IMR-90 (cell line): ENCODE data around the gene CALML3. TPM values are rescaled to one million over a fixed set of nuclear protein-coding genes. Genes with fewer than 3 reads are reported as not detected.
A peak's percentile ranks its signal among the peaks of the same experiment; 100 is the strongest.

Experiments
- ATAC-seq: fragments of 200-7000 bp; cut with Tn5 transposase; 2 replicates; pipeline ENCODE4 v1.9.1; 2020; ENCODE audit warnings: low read depth, mild to moderate bottlenecking, moderate library complexity
- BruUV-seq: library from RNA; stranded (reverse); fragments of 400-500 nt; replicated peaks from 2 replicates; lab custom pipeline; 2021; lab: Mats Ljungman, UMichigan
- CTCF ChIA-PET: fragments of 300-600 bp; formaldehyde crosslinking; extraction: SDS; loops from one replicate; lab custom pipeline; 2021; ENCODE audit warnings: antibody characterized with exemption; lab: Yijun Ruan, JAX
- POLR2A ChIA-PET: fragments of 300-600 bp; sonication (Branson Sonifier 250); formaldehyde crosslinking; loops from one replicate; lab custom pipeline; 2022; ENCODE audit warnings: antibody characterized with exemption; ENCODE audit not compliant: unreplicated experiment; lab: Charles Lee
- DNase-seq: peaks from one replicate; pipeline ENCODE4 v3.0.0; 2013
- H2AFZ ChIP-seq: replicated peaks from 2 replicates; pipeline ENCODE3; 2013; ENCODE audit warnings: low read length, mild to moderate bottlenecking; ENCODE audit not compliant: poor library complexity
- H2AK5ac ChIP-seq: 2 replicates; pipeline ENCODE4 v1.6.1; 2013; ENCODE audit warnings: low read depth, low read length, inconsistent platforms
- H2AK9ac ChIP-seq: replicated peaks from 2 replicates; pipeline ENCODE3; 2013; ENCODE audit warnings: mild to moderate bottlenecking, low read depth, low read length, moderate library complexity; ENCODE audit not compliant: poor library complexity
- H2BK120ac ChIP-seq: 2 replicates; pipeline ENCODE4 v1.6.1; 2013; ENCODE audit warnings: low read depth, low read length, inconsistent platforms
- H2BK15ac ChIP-seq: 3 replicates; pipeline ENCODE4 v1.6.1; 2013; ENCODE audit warnings: low read depth, low read length, inconsistent platforms
- H2BK20ac ChIP-seq: 2 replicates; pipeline ENCODE4 v1.6.1; 2013; ENCODE audit warnings: low read depth, mild to moderate bottlenecking, inconsistent platforms, low read length, moderate library complexity
- H2BK5ac ChIP-seq: 2 replicates; pipeline ENCODE4 v1.6.1; 2013; ENCODE audit warnings: mild to moderate bottlenecking, low read depth, low read length, inconsistent platforms; ENCODE audit not compliant: poor library complexity, severe bottlenecking
- H3K14ac ChIP-seq: replicated peaks from 2 replicates; pipeline ENCODE4 v1.6.1; 2013; ENCODE audit warnings: low read depth, low read length, inconsistent platforms
- H3K18ac ChIP-seq: 2 replicates; pipeline ENCODE4 v1.6.1; 2013; ENCODE audit warnings: low read depth, low read length, control low read depth
- H3K23ac ChIP-seq: 2 replicates; pipeline ENCODE4 v1.6.1; 2013; ENCODE audit warnings: low read depth, low read length, inconsistent platforms
- H3K27ac ChIP-seq: 2 replicates; pipeline ENCODE4 v1.5.1; 2013; ENCODE audit warnings: mild to moderate bottlenecking, control low read depth, low read length; ENCODE audit not compliant: insufficient read depth
- H3K27me3 ChIP-seq: 2 replicates; pipeline ENCODE4 v1.6.1; 2013; ENCODE audit warnings: low read length; ENCODE audit not compliant: control insufficient read depth, insufficient read depth
- H3K36me3 ChIP-seq: 2 replicates; pipeline ENCODE4 v1.6.1; 2013; ENCODE audit warnings: low read length, mixed read lengths; ENCODE audit not compliant: control insufficient read depth, insufficient read depth
- H3K4ac ChIP-seq: 2 replicates; pipeline ENCODE4 v1.6.1; 2013; ENCODE audit warnings: low read depth, low read length, inconsistent platforms
- H3K4me1 ChIP-seq: 2 replicates; pipeline ENCODE4 v1.6.1; 2013; ENCODE audit warnings: low read length, mixed read lengths; ENCODE audit not compliant: control insufficient read depth, insufficient read depth
- H3K4me2 ChIP-seq: 2 replicates; pipeline ENCODE4 v1.6.1; 2013; ENCODE audit warnings: low read depth, mild to moderate bottlenecking, control low read depth, low read length, moderate library complexity
- H3K4me3 ChIP-seq: 2 replicates; pipeline ENCODE4 v1.5.1; 2013; ENCODE audit warnings: low read depth, mild to moderate bottlenecking, control low read depth, low read length, moderate library complexity; ENCODE audit not compliant: insufficient read depth
- H3K56ac ChIP-seq: 2 replicates; pipeline ENCODE4 v1.6.1; 2013; ENCODE audit warnings: low read length, inconsistent platforms; ENCODE audit not compliant: insufficient read depth; ENCODE audit errors: extremely low read depth
- H3K79me1 ChIP-seq, 2 experiments: 2 replicates each; pipeline ENCODE4 v1.6.1; 2013; ENCODE audit warnings: low read length in 2 of 2, inconsistent platforms in 1 of 2, low read depth in 1 of 2
- H3K9ac ChIP-seq: 2 replicates; pipeline ENCODE4 v1.6.1; 2013; ENCODE audit warnings: low read depth, low read length, control low read depth
- H3K9me1 ChIP-seq: 2 replicates; pipeline ENCODE4 v1.6.1; 2013; ENCODE audit warnings: low read length, inconsistent platforms; ENCODE audit not compliant: insufficient read depth
- H3K9me3 ChIP-seq: 2 replicates; pipeline ENCODE4 v1.6.1; 2013; ENCODE audit warnings: low read length; ENCODE audit not compliant: control insufficient read depth, insufficient read depth
- H4K20me1 ChIP-seq: 2 replicates; pipeline ENCODE4 v1.6.1; 2013; ENCODE audit warnings: low read length, inconsistent platforms; ENCODE audit not compliant: insufficient read depth
- H4K5ac ChIP-seq: 2 replicates; pipeline ENCODE4 v1.6.1; 2013; ENCODE audit warnings: mild to moderate bottlenecking, low read depth, low read length, control low read depth
- H4K8ac ChIP-seq, 2 experiments: 2 replicates each; pipeline ENCODE4 v1.6.1; 2013; ENCODE audit warnings: low read depth in 2 of 2, low read length in 2 of 2, control low read depth in 1 of 2, inconsistent platforms in 1 of 2
- H4K91ac ChIP-seq: 2 replicates; pipeline ENCODE4 v1.6.1; 2013; ENCODE audit warnings: low read depth, low read length, inconsistent platforms; ENCODE audit not compliant: insufficient read depth
- BHLHE40 ChIP-seq: fragments of 150-350 bp; IDR thresholded peaks from 2 replicates; pipeline ENCODE4 v1.6.1; 2016; ENCODE audit warnings: mild to moderate bottlenecking, low read depth, low read length
- CTCF ChIP-seq: conservative IDR thresholded peaks from 2 replicates; pipeline ENCODE4 v1.5.1; 2012; ENCODE audit warnings: mild to moderate bottlenecking, low read depth, low read length, improper control_type of control experiment
- ELK1 ChIP-seq: fragments of 150-350 bp; IDR thresholded peaks from 2 replicates; pipeline ENCODE4 v1.6.1; 2016; ENCODE audit warnings: low read depth, mild to moderate bottlenecking, low read length, moderate library complexity, borderline replicate concordance
- FOS ChIP-seq: fragments of 150-350 bp; IDR thresholded peaks from 2 replicates; pipeline ENCODE4 v1.6.1; 2016; ENCODE audit warnings: low read depth, low read length
- MAFK ChIP-seq: IDR thresholded peaks from 2 replicates; pipeline ENCODE4 v1.6.1; 2012; ENCODE audit warnings: low read depth, low read length, improper control_type of control experiment
- MAZ ChIP-seq: IDR thresholded peaks from 2 replicates; pipeline ENCODE4 v1.6.1; 2012; ENCODE audit warnings: low read depth, mild to moderate bottlenecking, low read length, improper control_type of control experiment, moderate library complexity, borderline replicate concordance
- MXI1 ChIP-seq: IDR thresholded peaks from 2 replicates; pipeline ENCODE4 v1.6.1; 2012; ENCODE audit warnings: low read depth, mild to moderate bottlenecking, low read length, moderate library complexity, borderline replicate concordance
- NFE2L2 ChIP-seq: fragments of 150-350 bp; IDR thresholded peaks from 2 replicates; pipeline ENCODE4 v1.6.1; 2016; ENCODE audit warnings: low read depth, mild to moderate bottlenecking, low read length
- RFX5 ChIP-seq: IDR thresholded peaks from 2 replicates; pipeline ENCODE4 v1.8.0; 2012; ENCODE audit warnings: low read depth, mild to moderate bottlenecking, low read length, moderate library complexity
- SMC3 ChIP-seq: fragments of 150-350 bp; IDR thresholded peaks from 2 replicates; pipeline ENCODE4 v1.6.1; 2016; ENCODE audit warnings: low read depth, mild to moderate bottlenecking, antibody characterized with exemption, low read length, moderate library complexity
- WGBS, 2 experiments: methylation state at CpG; one replicate each; pipeline versions ENCODE4 v1.1.5 to v1.1.7; 2013; ENCODE audit warnings: missing lambda C conversion rate in 2 of 2; ENCODE audit not compliant: insufficient read length in 1 of 2; ENCODE audit errors: extremely low coverage in 2 of 2; 5-methylcytosine and 5-hydroxymethylcytosine counted together
- dilution Hi-C: fragments of 300-500 bp; cut with HindIII; formaldehyde crosslinking; loops from one replicate; pipeline ENCODE4 v1.14.3; 2018; ENCODE audit warnings: low sequenced_read_pairs; ENCODE audit not compliant: unreplicated experiment
- in situ Hi-C: fragments of 300-500 bp; cut with MboI; formaldehyde crosslinking; loops from 3 replicates; pipeline ENCODE4 v1.14.3; 2019; ENCODE audit warnings: low sequenced_read_pairs, inconsistent platforms, mixed read lengths
- intact Hi-C: fragments of 100-400 bp; cut with micrococcal nuclease; formaldehyde crosslinking; loops from 2 replicates; pipeline ENCODE4 v1.10.0; 2022
- polyA plus RNA-seq, 3 experiments: library from polyadenylated mRNA; depleted of rRNA; stranded (reverse); fragments of >200 nt; gene quantifications; 2 replicates each; pipeline ENCODE4 v1.2.3, GENCODE V29; 2012; ENCODE audit warnings: low replicate concordance in 1 of 3
- total RNA-seq: library from RNA; depleted of rRNA; stranded (reverse); fragments of >200 nt; gene quantifications from 2 replicates; pipeline ENCODE4 v1.2.3, GENCODE V29; 2012

CALML3 gene
- total and polyA plus RNA-seq, 2 of the 4 experiments (the other 2 are of a cell fraction), result not detected

- no peak for TF ChIP-seq ELK1
These were observed 48.7 kb downstream of the CALML3 start (continued) for GRCh38 chr10:5573319-5573950.

- no TSS peak for BruUV-seq
- H3K56ac ChIP-seq, result no peak overlapping the region
- H3K9ac ChIP-seq, result no peak overlapping the region
- H3K9me3 ChIP-seq, result no peaks in the 10 kb centered on the region
- H3K14ac ChIP-seq, result no peak overlapping the region
- H4K20me1 ChIP-seq, result no peaks in the 10 kb centered on the region
- no peak overlapping the region for H3K4me2 ChIP-seq
- H3K23ac ChIP-seq, result no peak overlapping the region
- no peak overlapping the region for H3K27ac ChIP-seq
- peak; percentile 59 for DNase-seq
- ChIA-PET POLR2A (interaction anchor here (0.6 kb wide), 1 partner anchor 124 kb away, joined by 3 read pairs; no protein-coding TSS in a partner anchor), CTCF (no interaction called here)
- no peak overlapping the region for H2AK9ac ChIP-seq
- peak overlapping the region; percentile 12; the same call in 1 of the 2 replicates for H2BK20ac ChIP-seq
- no peaks in the 10 kb centered on the region for H3K79me1 ChIP-seq
- dilution Hi-C loops (no loop called here), intact Hi-C loops (no loop called here), in situ Hi-C loops (no loop called here)
- peak; percentile 44 for ATAC-seq
- peaks cover 11% of the 10 kb centered on the region for H3K9me1 ChIP-seq
- no peaks in the 10 kb centered on the region for H3K27me3 ChIP-seq
- H2AK5ac ChIP-seq, result peak overlapping the region; percentile 90
- no peak overlapping the region for H4K5ac ChIP-seq
- H2BK120ac ChIP-seq, result 0 out of 2 replicates have a peak overlapping the region, but pooled peaks have one; percentile 16
- WGBS, 2 experiments, result 24% methylated on average over 4 of the region's 20 CpGs; no CpG with 5 or more reads in 1 of the 2 experiments
- peaks cover 18% of the 10 kb centered on the region for H3K4me1 ChIP-seq
- peak overlapping the region; percentile 14; the same call in 1 of the 2 replicates for H3K4ac ChIP-seq
- H2BK15ac ChIP-seq, result 0 out of 3 replicates have a peak overlapping the region, but pooled peaks have one; percentile 4
- H2AFZ ChIP-seq, result peak overlapping the region; percentile 45
- no peak overlapping the region for H2BK5ac ChIP-seq
- H3K18ac ChIP-seq, result no peak overlapping the region
- peak overlapping the region in 1 of 2 experiments; percentile 46; a peak in 2 of 4 replicates for H4K8ac ChIP-seq
- H3K4me3 ChIP-seq, result no peak overlapping the region
- no peak overlapping the region; the same call in 1 of the 2 replicates for H4K91ac ChIP-seq
- no peaks in the 10 kb centered on the region for H3K36me3 ChIP-seq
- TF ChIP-seq RFX5 (no peak), ELK1 (no peak), BHLHE40 (no peak), SMC3 (no peak), NFE2L2 (no peak), FOS (no peak), CTCF (no peak), MAZ (no peak), MAFK (no peak), MXI1 (no peak)
These were observed 49.3 kb downstream of the CALML3 start for GRCh38 chr10:5573968-5574641.
